ENCODE results near the gene WDR5. TPM values are rescaled to one million over a fixed set of nuclear protein-coding genes. Genes with fewer than 3 reads are reported as not detected.

The WDR5 gene
- total and polyA plus RNA-seq, 2 experiments from 2014 or later: 19.8 to 20.2 TPM

- H3K9me2 ChIP-seq (replicated peaks; ENCODE audit: insufficient read depth): no peaks in the 10 kb centered on the region
- peak overlapping the region; percentile 85 for H3K27ac ChIP-seq
- H4K20me1 ChIP-seq (ENCODE audit: insufficient read depth, poor library complexity, severe bottlenecking): no peaks in the 10 kb centered on the region
- no peak overlapping the region for H2AFZ ChIP-seq
- DNase-seq (ENCODE audit: low spot score): peak; percentile 63
- no peak overlapping the region for H3K4me3 ChIP-seq
- 43% methylated on average over 23 of the region's 23 CpGs for WGBS (ENCODE audit: low lambda C conversion rate, missing lambda C conversion rate)
- peaks cover 17% of the 10 kb centered on the region for H3K4me1 ChIP-seq (ENCODE audit: insufficient read depth)
- H3K36me3 ChIP-seq (replicated peaks; ENCODE audit: insufficient read depth, low read depth): no peaks in the 10 kb centered on the region
- H3K27me3 ChIP-seq: no peaks in the 10 kb centered on the region
- H3K9me3 ChIP-seq (ENCODE audit: low read depth): no peaks in the 10 kb centered on the region
- H3K79me2 ChIP-seq: peaks cover 3% of the 10 kb centered on the region
- TF ChIP-seq EZH2phosphoT487 (IDR thresholded peaks at IDR 0.05; ENCODE audit: low read depth, severe bottlenecking, unreplicated experiment): no peak
- TF ChIP-seq EZH2 (IDR thresholded peaks at IDR 0.05; ENCODE audit: borderline replicate concordance): no peak
- no peak for TF ChIP-seq CTCF (IDR thresholded peaks at IDR 0.05; ENCODE audit: poor library complexity)
- peak overlapping the region; percentile 56 for H3K4me2 ChIP-seq
These were observed 5.1 kb upstream of the WDR5 start for GRCh38 chr9:134130503-134131375.

GRCh38 chr9:134131471-134132207 is 4.2 kb upstream of the WDR5 start:
- Histone ChIP-seq H3K79me2 (peaks cover 8% of the 10 kb centered on the region), H3K4me1 (ENCODE audit: insufficient read depth) (peaks cover 17% of the 10 kb centered on the region), H3K4me2 (no peak overlapping the region), H3K4me3 (no peak overlapping the region), H3K9me3 (ENCODE audit: low read depth) (no peaks in the 10 kb centered on the region), H3K27me3 (no peaks in the 10 kb centered on the region), H4K20me1 (ENCODE audit: insufficient read depth, poor library complexity, severe bottlenecking) (no peaks in the 10 kb centered on the region), H3K9me2 (replicated peaks; ENCODE audit: insufficient read depth) (no peaks in the 10 kb centered on the region), H3K27ac (peak overlapping the region; percentile 55), H3K36me3 (replicated peaks; ENCODE audit: insufficient read depth, low read depth) (no peaks in the 10 kb centered on the region), H2AFZ (no peak overlapping the region)
- DNase-seq (ENCODE audit: low spot score): no peak
- TF ChIP-seq EZH2 (IDR thresholded peaks at IDR 0.05; ENCODE audit: borderline replicate concordance): no peak
- WGBS (ENCODE audit: low lambda C conversion rate, missing lambda C conversion rate): 87% methylated on average over 13 of the region's 13 CpGs

- Histone ChIP-seq H3K4me2 (no peak overlapping the region), H3K27ac (no peak overlapping the region), H3K36me3 (replicated peaks; ENCODE audit: insufficient read depth, low read depth) (no peaks in the 10 kb centered on the region), H2AFZ (no peak overlapping the region), H3K9me2 (replicated peaks; ENCODE audit: insufficient read depth) (no peaks in the 10 kb centered on the region), H3K4me1 (ENCODE audit: insufficient read depth) (peaks cover 23% of the 10 kb centered on the region), H3K4me3 (no peak overlapping the region), H3K79me2 (peaks cover 15% of the 10 kb centered on the region), H3K9me3 (ENCODE audit: low read depth) (no peaks in the 10 kb centered on the region), H4K20me1 (ENCODE audit: insufficient read depth, poor library complexity, severe bottlenecking) (peaks cover 3% of the 10 kb centered on the region), H3K27me3 (no peaks in the 10 kb centered on the region)
- DNase-seq (ENCODE audit: low spot score): no peak
- no peak for TF ChIP-seq CTCF (IDR thresholded peaks at IDR 0.05; ENCODE audit: poor library complexity)
- TF ChIP-seq EZH2phosphoT487 (IDR thresholded peaks at IDR 0.05; ENCODE audit: low read depth, severe bottlenecking, unreplicated experiment): no peak
- no peak for TF ChIP-seq EZH2 (IDR thresholded peaks at IDR 0.05; ENCODE audit: borderline replicate concordance)
- WGBS (ENCODE audit: low lambda C conversion rate, missing lambda C conversion rate): 88% methylated on average over 19 of the region's 19 CpGs
These were observed 3.5 kb upstream of the WDR5 start for GRCh38 chr9:134132208-134132870.

Data from hepatocyte (in vitro differentiated cells).